ENCODE measurements around the gene LYRM9.
"Not testable (repeated sequence)": the region's sequence is repeated elsewhere in the genome, so short reads cannot be mapped to it uniquely, and the experiment has no call there.

The LYRM9 gene

GRCh38 chr17:27848931-27849330 is 44.2 kb downstream of the LYRM9 start:
- H3K4me3 ChIP-seq (ENCODE audit: low read length) = no peak overlapping the region
- H3K36me3 ChIP-seq (ENCODE audit: control insufficient read depth, low read depth, low read length) = no peaks in the 10 kb centered on the region
- no peaks in the 10 kb centered on the region for H3K9me3 ChIP-seq (ENCODE audit: control insufficient read depth, low read depth, low read length)
- no peaks in the 10 kb centered on the region for H3K4me1 ChIP-seq (ENCODE audit: control insufficient read depth, low read depth, low read length)
- H3K27ac ChIP-seq (ENCODE audit: low read length) = no peak overlapping the region
- no peaks in the 10 kb centered on the region for H3K27me3 ChIP-seq (ENCODE audit: control insufficient read depth, insufficient read depth, low read length)
- H3K9ac ChIP-seq (ENCODE audit: low read length) = no peak overlapping the region

GRCh38 chr17:27846808-27847307 is 46.3 kb downstream of the LYRM9 start:
- H3K4me3 ChIP-seq (ENCODE audit: low read length); H3K36me3 ChIP-seq (ENCODE audit: control insufficient read depth, low read depth, low read length); H3K27ac ChIP-seq (ENCODE audit: low read length); H3K27me3 ChIP-seq (ENCODE audit: control insufficient read depth, insufficient read depth, low read length); H3K9me3 ChIP-seq (ENCODE audit: control insufficient read depth, low read depth, low read length); H3K4me1 ChIP-seq (ENCODE audit: control insufficient read depth, low read depth, low read length); H3K9ac ChIP-seq (ENCODE audit: low read length): not testable (repeated sequence)

DNA sequence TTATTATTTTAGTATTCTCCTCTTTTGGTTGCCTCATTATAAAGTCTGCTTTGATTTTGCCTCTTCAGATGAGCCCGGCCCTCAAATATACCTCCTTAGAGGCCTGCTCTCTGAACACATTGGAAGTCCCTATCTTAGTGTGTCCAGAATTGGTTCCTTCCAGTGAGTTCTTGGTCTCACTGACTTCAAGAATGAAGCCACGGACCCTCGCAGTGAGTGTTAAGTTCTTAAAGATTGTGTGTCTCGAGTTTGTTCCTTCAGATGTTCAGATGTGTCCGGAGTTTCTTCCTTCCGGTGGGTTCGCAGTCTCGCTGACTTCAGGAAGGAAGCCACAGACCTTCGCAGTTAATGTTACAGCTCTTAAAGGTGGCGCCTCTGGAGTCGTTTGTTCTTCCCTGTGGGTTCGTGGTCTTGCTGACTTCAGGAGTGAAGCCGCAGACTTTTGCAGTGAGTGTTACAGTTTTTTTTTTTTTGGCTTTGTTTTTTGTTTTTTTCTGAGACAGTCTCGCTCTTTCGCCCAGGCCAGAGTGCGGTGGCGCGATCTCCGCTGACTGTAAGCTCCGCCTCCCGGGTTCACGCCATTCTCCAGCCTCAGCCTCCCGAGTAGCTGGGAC is 47.0 kb downstream of the LYRM9 start:
- H3K36me3 ChIP-seq (ENCODE audit: control insufficient read depth, low read depth, low read length) = no peaks in the 10 kb centered on the region
- no peaks in the 10 kb centered on the region for H3K27me3 ChIP-seq (ENCODE audit: control insufficient read depth, insufficient read depth, low read length)
- no peaks in the 10 kb centered on the region for H3K9me3 ChIP-seq (ENCODE audit: control insufficient read depth, low read depth, low read length)
- H3K4me3 ChIP-seq (ENCODE audit: low read length) = no peak overlapping the region
- H3K4me1 ChIP-seq (ENCODE audit: control insufficient read depth, low read depth, low read length) = no peaks in the 10 kb centered on the region
- H3K9ac ChIP-seq (ENCODE audit: low read length) = no peak overlapping the region
- H3K27ac ChIP-seq (ENCODE audit: low read length) = no peak overlapping the region

GRCh38 chr17:27845264-27846041 is 47.7 kb downstream of the LYRM9 start:
- H3K9me3 ChIP-seq (ENCODE audit: control insufficient read depth, low read depth, low read length) = no peaks in the 10 kb centered on the region
- H3K27me3 ChIP-seq (ENCODE audit: control insufficient read depth, insufficient read depth, low read length) = no peaks in the 10 kb centered on the region
- no peak overlapping the region for H3K4me3 ChIP-seq (ENCODE audit: low read length)
- H3K27ac ChIP-seq (ENCODE audit: low read length) = no peak overlapping the region
- no peaks in the 10 kb centered on the region for H3K4me1 ChIP-seq (ENCODE audit: control insufficient read depth, low read depth, low read length)
- H3K36me3 ChIP-seq (ENCODE audit: control insufficient read depth, low read depth, low read length) = no peaks in the 10 kb centered on the region
- no peak overlapping the region for H3K9ac ChIP-seq (ENCODE audit: low read length)

DNA sequence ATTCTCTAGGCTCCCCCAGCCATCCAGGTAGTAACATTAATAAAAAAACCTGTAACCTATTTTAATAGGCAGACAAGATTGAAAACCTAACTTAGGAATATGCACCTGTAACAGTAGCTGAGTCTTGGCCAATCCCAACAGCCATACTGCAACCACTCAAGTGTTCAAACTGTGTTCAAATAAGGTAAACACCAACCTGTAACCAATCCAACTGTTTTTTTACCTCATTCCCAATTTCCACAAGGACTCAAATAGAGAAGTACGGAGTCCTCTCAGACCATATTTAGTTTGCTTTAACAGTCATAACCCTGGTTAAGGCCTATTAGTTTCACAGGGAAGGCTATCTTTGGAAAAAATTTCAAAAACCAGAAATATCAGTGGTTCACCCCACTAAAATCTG is 52.5 kb downstream of the LYRM9 start:
- no peak overlapping the region for H3K9ac ChIP-seq (ENCODE audit: low read length)
- peaks cover 4% of the 10 kb centered on the region for H3K4me1 ChIP-seq (ENCODE audit: control insufficient read depth, low read depth, low read length)
- no peaks in the 10 kb centered on the region for H3K36me3 ChIP-seq (ENCODE audit: control insufficient read depth, low read depth, low read length)
- H3K4me3 ChIP-seq (ENCODE audit: low read length) = no peak overlapping the region
- H3K27me3 ChIP-seq (ENCODE audit: control insufficient read depth, insufficient read depth, low read length) = no peaks in the 10 kb centered on the region
- no peaks in the 10 kb centered on the region for H3K9me3 ChIP-seq (ENCODE audit: control insufficient read depth, low read depth, low read length)
- H3K27ac ChIP-seq (ENCODE audit: low read length) = no peak overlapping the region

DNA sequence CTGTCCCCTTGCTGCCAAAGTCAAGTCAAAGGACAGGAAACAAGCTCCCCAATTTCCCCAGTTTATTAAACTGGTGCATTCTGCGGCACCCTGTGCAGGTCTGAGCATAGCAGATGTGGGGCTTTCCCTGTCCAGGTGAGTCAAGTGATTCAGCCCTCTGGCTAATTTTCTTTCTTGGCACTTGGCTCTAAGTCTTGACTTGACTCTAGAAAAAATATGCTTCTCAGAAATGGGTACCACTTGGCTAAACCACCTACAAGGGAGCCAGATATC is 52.8 kb downstream of the LYRM9 start:
- not testable (repeated sequence) for H3K36me3 ChIP-seq (ENCODE audit: control insufficient read depth, low read depth, low read length); H3K27me3 ChIP-seq (ENCODE audit: control insufficient read depth, insufficient read depth, low read length); H3K9ac ChIP-seq (ENCODE audit: low read length); H3K4me3 ChIP-seq (ENCODE audit: low read length); H3K9me3 ChIP-seq (ENCODE audit: control insufficient read depth, low read depth, low read length); H3K4me1 ChIP-seq (ENCODE audit: control insufficient read depth, low read depth, low read length); H3K27ac ChIP-seq (ENCODE audit: low read length)

DNA sequence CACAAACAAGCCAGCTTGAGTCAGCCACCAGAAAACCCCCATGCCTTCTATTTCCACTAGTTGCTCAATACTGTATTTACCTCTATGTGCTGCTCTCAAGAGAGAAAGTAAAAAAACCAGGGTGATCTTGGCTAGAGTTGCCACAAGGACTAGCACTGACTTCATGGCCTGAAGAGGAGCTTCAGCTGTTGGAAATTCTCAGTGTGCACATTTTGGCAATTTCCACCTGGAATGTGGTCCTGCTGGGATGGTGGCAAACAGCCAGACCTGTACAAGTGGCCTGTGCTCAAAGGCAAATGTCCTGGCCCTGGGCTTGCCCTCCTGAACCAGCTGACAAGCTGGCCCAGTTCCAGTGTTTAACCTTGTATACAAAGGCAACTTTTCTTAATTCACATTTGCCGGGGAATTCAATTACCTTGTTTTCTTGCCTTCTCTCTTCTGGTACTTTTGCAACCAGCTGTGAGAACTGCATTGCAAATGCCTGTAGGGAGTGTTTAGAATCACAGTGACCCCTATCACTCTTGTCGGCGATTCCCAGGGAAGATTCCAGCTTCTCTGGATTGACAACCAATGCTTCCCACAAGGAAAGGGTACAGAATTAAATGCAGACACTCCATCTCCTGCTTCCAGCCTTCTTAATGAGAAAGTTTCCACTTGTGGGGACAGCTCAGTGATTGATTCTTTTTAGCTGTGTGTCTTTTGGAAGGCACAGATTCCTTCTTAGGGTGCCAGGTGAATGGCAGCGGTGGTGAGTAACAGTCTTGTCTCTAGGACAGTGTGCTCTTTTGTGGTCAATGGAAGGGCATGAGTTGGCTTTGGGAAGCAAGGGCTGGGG is 53.4 kb downstream of the LYRM9 start:
- H3K4me1 ChIP-seq (ENCODE audit: control insufficient read depth, low read depth, low read length) = not testable (repeated sequence)

DNA sequence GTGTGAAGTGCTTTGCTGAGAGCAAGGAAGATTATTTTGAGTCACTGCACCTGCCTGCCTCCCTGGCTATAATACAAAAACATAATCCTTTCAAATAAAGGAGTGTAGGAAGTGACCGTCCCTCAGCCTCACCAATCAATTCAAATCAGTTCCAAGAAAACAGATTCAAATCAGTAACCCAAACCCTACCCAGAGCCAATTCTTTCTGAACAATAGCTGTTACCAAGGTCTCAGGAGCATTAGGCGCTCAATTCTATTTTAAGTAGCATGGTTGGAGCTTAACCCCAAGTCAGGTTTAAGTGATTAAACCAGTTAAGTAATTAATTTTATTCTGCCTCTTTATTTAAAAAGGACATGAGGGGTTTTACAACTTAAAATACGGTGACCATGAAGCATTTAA is 54.6 kb downstream of the LYRM9 start:
- H3K4me3 ChIP-seq (ENCODE audit: low read length); H3K27me3 ChIP-seq (ENCODE audit: control insufficient read depth, insufficient read depth, low read length); H3K36me3 ChIP-seq (ENCODE audit: control insufficient read depth, low read depth, low read length); H3K27ac ChIP-seq (ENCODE audit: low read length); H3K4me1 ChIP-seq (ENCODE audit: control insufficient read depth, low read depth, low read length); H3K9ac ChIP-seq (ENCODE audit: low read length); H3K9me3 ChIP-seq (ENCODE audit: control insufficient read depth, low read depth, low read length): not testable (repeated sequence)

More for the DNA sequence above, 53.4 kb downstream of the LYRM9 start:
- H3K36me3 ChIP-seq (ENCODE audit: control insufficient read depth, low read depth, low read length); H3K27ac ChIP-seq (ENCODE audit: low read length); H3K27me3 ChIP-seq (ENCODE audit: control insufficient read depth, insufficient read depth, low read length); H3K9ac ChIP-seq (ENCODE audit: low read length); H3K4me3 ChIP-seq (ENCODE audit: low read length); H3K9me3 ChIP-seq (ENCODE audit: control insufficient read depth, low read depth, low read length): not testable (repeated sequence)

DNA sequence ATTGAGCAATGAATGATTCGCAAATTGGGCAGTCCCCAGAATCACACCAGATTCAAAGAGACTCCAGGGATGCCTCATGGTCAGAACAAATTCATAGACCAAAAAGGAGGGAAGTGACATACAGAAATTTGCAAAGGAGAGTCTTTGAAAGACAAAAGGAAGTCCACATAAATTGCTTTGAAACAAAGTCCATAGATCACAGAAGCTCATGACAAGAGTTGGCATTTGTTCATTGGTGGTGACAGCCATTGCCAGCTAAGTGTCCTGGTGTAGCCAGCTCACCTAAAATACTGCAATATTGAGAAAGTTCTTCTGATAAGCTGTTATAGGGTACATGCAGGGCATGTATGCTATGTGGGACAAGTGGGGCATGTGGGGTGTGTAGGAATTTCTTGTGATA is 55.4 kb downstream of the LYRM9 start:
- H3K27ac ChIP-seq (ENCODE audit: low read length); H3K9me3 ChIP-seq (ENCODE audit: control insufficient read depth, low read depth, low read length); H3K36me3 ChIP-seq (ENCODE audit: control insufficient read depth, low read depth, low read length); H3K27me3 ChIP-seq (ENCODE audit: control insufficient read depth, insufficient read depth, low read length); H3K4me1 ChIP-seq (ENCODE audit: control insufficient read depth, low read depth, low read length); H3K9ac ChIP-seq (ENCODE audit: low read length); H3K4me3 ChIP-seq (ENCODE audit: low read length): not testable (repeated sequence)

DNA sequence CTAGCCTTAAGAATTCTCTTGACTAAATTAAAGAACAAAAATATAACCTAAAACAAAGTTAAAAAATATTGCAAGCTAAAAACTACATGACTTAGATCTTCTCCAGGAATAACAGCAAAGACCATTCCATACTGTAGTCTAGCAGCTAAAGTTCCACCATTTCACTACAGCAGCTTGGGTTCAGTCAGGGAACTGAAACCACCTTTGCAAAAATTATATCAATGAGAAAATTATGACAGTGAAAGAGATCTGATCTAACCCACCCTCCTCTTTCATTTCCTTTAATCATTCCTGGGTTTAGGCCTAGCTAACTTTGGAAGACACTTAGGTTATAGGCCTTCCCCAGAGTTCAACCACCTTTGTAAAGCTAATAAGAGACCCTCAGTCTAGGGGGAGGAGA is 56.5 kb downstream of the LYRM9 start:
- H3K27ac ChIP-seq (ENCODE audit: low read length) = no peak overlapping the region
- no peak overlapping the region for H3K9ac ChIP-seq (ENCODE audit: low read length)
- no peaks in the 10 kb centered on the region for H3K27me3 ChIP-seq (ENCODE audit: control insufficient read depth, insufficient read depth, low read length)
- peaks cover 4% of the 10 kb centered on the region for H3K4me1 ChIP-seq (ENCODE audit: control insufficient read depth, low read depth, low read length)
- H3K9me3 ChIP-seq (ENCODE audit: control insufficient read depth, low read depth, low read length) = no peaks in the 10 kb centered on the region
- no peaks in the 10 kb centered on the region for H3K36me3 ChIP-seq (ENCODE audit: control insufficient read depth, low read depth, low read length)
- H3K4me3 ChIP-seq (ENCODE audit: low read length) = no peak overlapping the region

- H3K4me1 ChIP-seq (ENCODE audit: control insufficient read depth, low read depth, low read length) = peaks cover 2% of the 10 kb centered on the region
- H3K27me3 ChIP-seq (ENCODE audit: control insufficient read depth, insufficient read depth, low read length) = no peaks in the 10 kb centered on the region
- no peak overlapping the region for H3K4me3 ChIP-seq (ENCODE audit: low read length)
- no peaks in the 10 kb centered on the region for H3K36me3 ChIP-seq (ENCODE audit: control insufficient read depth, low read depth, low read length)
- no peak overlapping the region for H3K9ac ChIP-seq (ENCODE audit: low read length)
- H3K9me3 ChIP-seq (ENCODE audit: control insufficient read depth, low read depth, low read length) = no peaks in the 10 kb centered on the region
- no peak overlapping the region for H3K27ac ChIP-seq (ENCODE audit: low read length)
Observed at GRCh38 chr17:27834571-27834970, 58.6 kb downstream of the LYRM9 start.

All from iPS-18a (cell line).